ENCODE results near the gene PREPL.

DNA sequence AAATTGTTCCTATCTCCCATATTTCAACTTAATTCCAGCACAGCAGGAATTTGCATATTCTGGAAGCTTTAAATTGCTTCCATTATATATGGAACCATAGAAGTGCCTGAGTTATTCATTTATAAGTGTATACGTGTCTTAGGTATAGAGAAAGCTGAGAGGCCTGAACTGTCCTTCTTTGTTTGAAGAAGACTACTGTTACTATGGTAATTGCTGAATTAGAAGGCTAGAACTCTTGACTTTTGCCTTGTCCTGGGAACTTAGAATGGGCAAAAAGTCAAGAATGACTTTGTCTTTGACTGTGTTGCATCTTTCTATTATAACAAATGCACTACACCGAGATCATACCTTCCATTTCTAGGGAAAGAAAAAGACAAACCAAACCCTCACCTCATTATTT, 16.2 kb upstream of the PREPL start:
- TF ChIP-seq, protein P1, sequence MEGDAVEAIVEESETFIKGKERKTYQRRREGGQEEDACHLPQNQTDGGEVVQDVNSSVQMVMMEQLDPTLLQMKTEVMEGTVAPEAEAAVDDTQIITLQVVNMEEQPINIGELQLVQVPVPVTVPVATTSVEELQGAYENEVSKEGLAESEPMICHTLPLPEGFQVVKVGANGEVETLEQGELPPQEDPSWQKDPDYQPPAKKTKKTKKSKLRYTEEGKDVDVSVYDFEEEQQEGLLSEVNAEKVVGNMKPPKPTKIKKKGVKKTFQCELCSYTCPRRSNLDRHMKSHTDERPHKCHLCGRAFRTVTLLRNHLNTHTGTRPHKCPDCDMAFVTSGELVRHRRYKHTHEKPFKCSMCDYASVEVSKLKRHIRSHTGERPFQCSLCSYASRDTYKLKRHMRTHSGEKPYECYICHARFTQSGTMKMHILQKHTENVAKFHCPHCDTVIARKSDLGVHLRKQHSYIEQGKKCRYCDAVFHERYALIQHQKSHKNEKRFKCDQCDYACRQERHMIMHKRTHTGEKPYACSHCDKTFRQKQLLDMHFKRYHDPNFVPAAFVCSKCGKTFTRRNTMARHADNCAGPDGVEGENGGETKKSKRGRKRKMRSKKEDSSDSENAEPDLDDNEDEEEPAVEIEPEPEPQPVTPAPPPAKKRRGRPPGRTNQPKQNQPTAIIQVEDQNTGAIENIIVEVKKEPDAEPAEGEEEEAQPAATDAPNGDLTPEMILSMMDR (IDR thresholded peaks at IDR 0.05): no peak
- no peak for TF ChIP-seq EZH2 (IDR thresholded peaks at IDR 0.05; ENCODE audit: borderline replicate concordance, insufficient read depth, low read depth, low read length, poor library complexity, severe bottlenecking)

Data from B cell (primary cell).